HG03025 (cell line): ENCODE data around the gene DCDC2C.

ENCODE experiments used
- ATAC-seq: cut with Tn5 transposase; IDR thresholded peaks from one replicate; pipeline ENCODE4 v1.9.1; 2021; ENCODE audit warnings: mild to moderate bottlenecking, moderate library complexity; ENCODE audit not compliant: unreplicated experiment, low FRiP score

DCDC2C gene

GRCh38 chr2:3672861-3673678 is 30.3 kb upstream of the DCDC2C start:
- ATAC-seq, result no peak

- ATAC-seq, result no peak
These were observed 29.1 kb upstream of the DCDC2C start for GRCh38 chr2:3674066-3674845.

- ATAC-seq, result no peak
These were observed 27.7 kb upstream of the DCDC2C start for GRCh38 chr2:3675687-3676086.

GRCh38 chr2:3677436-3677835 is 25.9 kb upstream of the DCDC2C start:
- no peak for ATAC-seq

- no peak for ATAC-seq
These were observed 25.2 kb upstream of the DCDC2C start for GRCh38 chr2:3678212-3678611.

GRCh38 chr2:3679180-3679579 is 24.2 kb upstream of the DCDC2C start:
- ATAC-seq, result no peak

- no peak for ATAC-seq
These were observed 23.6 kb upstream of the DCDC2C start for GRCh38 chr2:3679616-3680393.

- ATAC-seq, result no peak
These were observed 22.6 kb upstream of the DCDC2C start for GRCh38 chr2:3680548-3681345.

- ATAC-seq, result no peak
These were observed 21.8 kb upstream of the DCDC2C start for GRCh38 chr2:3681625-3682024.

GRCh38 chr2:3682811-3683210 is 20.6 kb upstream of the DCDC2C start:
- no peak for ATAC-seq

- ATAC-seq, result no peak
These were observed 19.5 kb upstream of the DCDC2C start for GRCh38 chr2:3683748-3684454.

GRCh38 chr2:3689998-3690748 is 13.2 kb upstream of the DCDC2C start:
- no peak for ATAC-seq

GRCh38 chr2:3692375-3692774 is 11.0 kb upstream of the DCDC2C start:
- no peak for ATAC-seq

- no peak for ATAC-seq
These were observed 6.8 kb upstream of the DCDC2C start for GRCh38 chr2:3696545-3696944.

GRCh38 chr2:3701071-3701470 is 2.3 kb upstream of the DCDC2C start:
- ATAC-seq, result no peak

- ATAC-seq, result no peak
These were observed 481 bp downstream of the DCDC2C start for GRCh38 chr2:3703757-3704355.

GRCh38 chr2:3704692-3705091 is 1.3 kb downstream of the DCDC2C start:
- ATAC-seq, result no peak

GRCh38 chr2:3705782-3706181 is 2.4 kb downstream of the DCDC2C start:
- ATAC-seq, result no peak

- ATAC-seq, result no peak
These were observed 3.5 kb downstream of the DCDC2C start for GRCh38 chr2:3706892-3707291.
